Gastrocnemius medialis (tissue), 4 donors: ENCODE measurements around the gene MYO9B.

Source experiments
- POLR2A ChIP-seq, 2 donors: fragments of 450-650 bp; IDR thresholded peaks; one replicate each; pipeline ENCODE4 v1.6.1; 2017; ENCODE audit warnings: antibody characterized with exemption in 2 of 2, mild to moderate bottlenecking in 2 of 2, moderate library complexity in 2 of 2
- TF ChIP-seq, protein P1 (sequence below), 5 experiments: fragments of 450-650 bp in 3 of 5; fragments of 200-600 bp in 2 of 5; sonication (generic) in 2 of 5; IDR thresholded peaks in 4 of 5; conservative IDR thresholded peaks in 1 of 5; 1 replicate in 4 of 5; 2 replicates in 1 of 5; pipeline ENCODE4 v1.5.1; 2016 to 2019; ENCODE audit warnings: antibody characterized with exemption in 5 of 5, mild to moderate bottlenecking in 3 of 5, moderate library complexity in 3 of 5

GRCh38 chr19:17216058-17216670, 140.6 kb downstream of the MYO9B start:
- TF ChIP-seq, protein P1, sequence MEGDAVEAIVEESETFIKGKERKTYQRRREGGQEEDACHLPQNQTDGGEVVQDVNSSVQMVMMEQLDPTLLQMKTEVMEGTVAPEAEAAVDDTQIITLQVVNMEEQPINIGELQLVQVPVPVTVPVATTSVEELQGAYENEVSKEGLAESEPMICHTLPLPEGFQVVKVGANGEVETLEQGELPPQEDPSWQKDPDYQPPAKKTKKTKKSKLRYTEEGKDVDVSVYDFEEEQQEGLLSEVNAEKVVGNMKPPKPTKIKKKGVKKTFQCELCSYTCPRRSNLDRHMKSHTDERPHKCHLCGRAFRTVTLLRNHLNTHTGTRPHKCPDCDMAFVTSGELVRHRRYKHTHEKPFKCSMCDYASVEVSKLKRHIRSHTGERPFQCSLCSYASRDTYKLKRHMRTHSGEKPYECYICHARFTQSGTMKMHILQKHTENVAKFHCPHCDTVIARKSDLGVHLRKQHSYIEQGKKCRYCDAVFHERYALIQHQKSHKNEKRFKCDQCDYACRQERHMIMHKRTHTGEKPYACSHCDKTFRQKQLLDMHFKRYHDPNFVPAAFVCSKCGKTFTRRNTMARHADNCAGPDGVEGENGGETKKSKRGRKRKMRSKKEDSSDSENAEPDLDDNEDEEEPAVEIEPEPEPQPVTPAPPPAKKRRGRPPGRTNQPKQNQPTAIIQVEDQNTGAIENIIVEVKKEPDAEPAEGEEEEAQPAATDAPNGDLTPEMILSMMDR (IDR thresholded peaks at IDR 0.05 in 4 of 5, conservative IDR thresholded peaks at IDR 0.05 in 1 of 5): no peak
- no peak for TF ChIP-seq POLR2A (IDR thresholded peaks at IDR 0.05)
